ENCODE data around the gene ADARB1.

DNA sequence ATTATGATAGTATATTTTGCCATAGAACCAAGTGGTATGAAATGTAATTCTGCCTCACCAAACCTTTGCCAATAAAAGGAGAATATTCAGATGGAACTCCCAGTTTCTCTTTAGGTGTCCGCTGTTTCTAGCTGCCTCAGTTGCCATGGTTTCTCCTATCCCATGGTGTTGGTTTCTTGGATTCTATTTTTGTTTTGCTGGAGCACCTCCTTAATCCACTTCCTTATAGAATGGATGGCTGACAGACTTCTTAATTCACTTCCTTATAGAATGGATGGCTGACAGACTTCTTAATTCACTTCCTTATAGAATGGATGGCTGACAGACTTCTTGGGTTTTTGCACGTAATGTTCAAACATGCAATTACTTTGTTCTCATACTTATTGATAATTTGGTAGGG is 43.7 kb downstream of the ADARB1 start:
- TF ChIP-seq, protein P1, sequence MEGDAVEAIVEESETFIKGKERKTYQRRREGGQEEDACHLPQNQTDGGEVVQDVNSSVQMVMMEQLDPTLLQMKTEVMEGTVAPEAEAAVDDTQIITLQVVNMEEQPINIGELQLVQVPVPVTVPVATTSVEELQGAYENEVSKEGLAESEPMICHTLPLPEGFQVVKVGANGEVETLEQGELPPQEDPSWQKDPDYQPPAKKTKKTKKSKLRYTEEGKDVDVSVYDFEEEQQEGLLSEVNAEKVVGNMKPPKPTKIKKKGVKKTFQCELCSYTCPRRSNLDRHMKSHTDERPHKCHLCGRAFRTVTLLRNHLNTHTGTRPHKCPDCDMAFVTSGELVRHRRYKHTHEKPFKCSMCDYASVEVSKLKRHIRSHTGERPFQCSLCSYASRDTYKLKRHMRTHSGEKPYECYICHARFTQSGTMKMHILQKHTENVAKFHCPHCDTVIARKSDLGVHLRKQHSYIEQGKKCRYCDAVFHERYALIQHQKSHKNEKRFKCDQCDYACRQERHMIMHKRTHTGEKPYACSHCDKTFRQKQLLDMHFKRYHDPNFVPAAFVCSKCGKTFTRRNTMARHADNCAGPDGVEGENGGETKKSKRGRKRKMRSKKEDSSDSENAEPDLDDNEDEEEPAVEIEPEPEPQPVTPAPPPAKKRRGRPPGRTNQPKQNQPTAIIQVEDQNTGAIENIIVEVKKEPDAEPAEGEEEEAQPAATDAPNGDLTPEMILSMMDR (IDR thresholded peaks at IDR 0.05) = no peak
- TF ChIP-seq EP300 (IDR thresholded peaks at IDR 0.05) = no peak
- TF ChIP-seq POLR2AphosphoS5 (IDR thresholded peaks at IDR 0.05) = no peak
- TF ChIP-seq POLR2A (IDR thresholded peaks at IDR 0.05; ENCODE audit: low read depth) = no peak
